Measurements from ENCODE around the gene AHSP.
"Not testable (repeated sequence)": the region's sequence is repeated elsewhere in the genome, so short reads cannot be mapped to it uniquely, and the experiment has no call there.

The AHSP gene

DNA sequence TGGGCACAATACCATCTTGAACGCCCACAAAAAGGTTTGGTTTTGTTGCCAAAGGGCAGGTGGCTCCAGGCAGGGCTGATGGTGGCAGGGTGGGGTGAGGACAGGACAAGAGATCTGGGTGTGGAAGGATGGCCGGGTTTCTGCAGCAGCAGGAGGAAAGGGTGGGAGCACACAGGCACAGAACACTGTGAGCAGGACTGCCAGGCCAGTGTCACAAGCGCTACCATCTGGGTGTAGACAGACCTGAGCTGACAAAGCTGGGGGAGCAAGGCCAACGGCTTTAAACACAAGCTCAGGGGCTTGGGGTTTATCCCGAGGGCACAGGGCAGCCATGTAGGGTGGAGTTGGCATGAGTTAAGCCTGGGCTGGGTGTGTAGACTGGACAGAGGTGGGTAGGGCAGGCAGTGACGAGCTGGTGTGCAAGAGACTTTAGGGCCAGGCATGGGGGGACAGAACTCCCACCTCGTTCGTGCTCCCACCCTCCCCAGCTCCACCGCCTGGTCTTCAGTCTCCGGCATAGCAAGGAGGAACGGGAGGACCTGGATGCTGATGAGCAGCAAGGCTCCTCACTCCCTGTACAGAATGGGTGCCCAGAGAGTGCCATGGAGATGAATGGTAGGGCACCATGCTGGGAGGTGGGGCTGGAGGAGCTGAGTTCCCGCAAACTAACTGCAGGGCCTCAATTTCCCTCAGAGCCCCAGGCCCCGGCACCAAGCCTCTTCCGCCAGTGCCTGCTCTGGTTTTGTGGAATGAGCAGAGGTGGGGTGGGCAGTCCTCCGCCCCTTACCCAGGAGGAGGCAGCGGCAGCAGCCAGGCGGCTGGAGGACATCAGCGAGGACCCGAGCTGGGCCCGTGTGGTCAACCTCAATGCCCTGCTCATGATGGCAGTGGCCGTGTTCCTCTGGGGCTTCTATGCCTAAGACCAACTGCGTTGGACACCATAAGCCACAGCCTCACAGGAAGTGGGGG lies 37.8 kb upstream of the AHSP start:
- DNase-seq (ENCODE audit: insufficient read length, low spot score) (no peak), FAIRE-seq (no peak)
- no peak for TF ChIP-seq POLR2A (IDR thresholded peaks at IDR 0.05; ENCODE audit: low read depth, low read length)

DNA sequence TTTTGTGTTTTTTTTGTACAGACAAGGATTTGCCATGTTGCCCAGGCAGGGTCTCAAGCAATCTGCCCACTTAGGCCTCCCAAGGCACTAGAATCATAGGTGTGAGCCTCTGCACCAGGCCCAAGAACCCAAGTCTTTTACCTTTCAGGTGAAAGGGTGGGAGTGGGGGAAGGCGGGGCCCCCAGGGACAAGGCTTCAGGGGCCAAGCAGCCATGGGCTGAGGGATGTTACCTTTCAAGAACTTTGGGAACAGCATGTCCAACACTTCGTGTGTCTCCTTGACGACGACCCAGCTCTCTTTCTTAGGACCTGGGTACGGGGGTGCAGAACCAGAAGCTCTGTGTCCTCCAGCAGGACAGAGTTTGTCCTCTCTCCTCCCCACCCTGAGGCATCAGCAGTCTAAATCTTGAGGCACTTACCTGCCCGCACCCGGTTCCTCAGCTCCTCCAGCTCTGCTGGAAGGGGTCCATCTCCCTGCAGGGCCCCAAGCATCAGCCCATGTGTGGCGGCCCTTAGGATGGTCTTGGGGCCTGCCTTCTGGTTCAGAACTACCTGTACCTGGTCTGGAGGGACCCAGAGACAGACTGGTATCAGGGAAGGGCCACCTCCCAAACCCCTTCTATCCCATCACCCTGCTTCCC lies 35.8 kb upstream of the AHSP start:
- TF ChIP-seq POLR2A (IDR thresholded peaks at IDR 0.05; ENCODE audit: low read depth, low read length): no peak
- DNase-seq (ENCODE audit: insufficient read length, low spot score) (no peak), FAIRE-seq (no peak)

DNA sequence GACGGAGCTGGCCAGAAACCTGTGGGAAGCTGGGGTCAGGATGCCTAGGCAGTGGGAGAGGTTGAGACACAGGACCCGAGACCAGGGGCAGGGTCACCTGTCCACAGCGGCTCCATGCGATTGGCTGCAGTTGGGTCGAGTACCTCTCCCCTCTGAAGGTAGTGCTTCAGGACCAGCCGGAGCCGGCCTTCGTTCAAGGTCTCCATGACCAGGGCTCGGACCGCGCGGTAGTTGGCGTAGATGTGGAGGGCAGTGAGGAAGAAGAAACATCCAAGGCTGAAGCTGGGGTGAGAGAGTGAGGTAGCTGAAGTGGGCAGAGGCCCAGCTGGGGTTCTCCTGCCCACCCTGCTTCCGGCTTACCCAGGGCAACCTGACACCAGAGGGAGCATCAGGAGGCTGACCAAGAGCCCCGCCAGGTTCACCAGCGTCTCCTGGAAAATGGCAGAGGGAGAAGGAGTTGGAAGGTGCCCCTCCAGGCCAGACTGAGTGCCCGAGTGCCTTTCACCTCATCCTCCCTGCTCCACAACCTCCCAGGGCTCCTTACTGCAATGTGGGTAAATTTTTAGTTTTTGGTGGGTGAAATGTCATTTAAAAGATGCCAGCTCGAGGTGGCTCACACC lies 34.1 kb upstream of the AHSP start:
- FAIRE-seq (no peak), DNase-seq (ENCODE audit: insufficient read length, low spot score) (no peak)
- TF ChIP-seq POLR2A (IDR thresholded peaks at IDR 0.05; ENCODE audit: low read depth, low read length): no peak

DNA sequence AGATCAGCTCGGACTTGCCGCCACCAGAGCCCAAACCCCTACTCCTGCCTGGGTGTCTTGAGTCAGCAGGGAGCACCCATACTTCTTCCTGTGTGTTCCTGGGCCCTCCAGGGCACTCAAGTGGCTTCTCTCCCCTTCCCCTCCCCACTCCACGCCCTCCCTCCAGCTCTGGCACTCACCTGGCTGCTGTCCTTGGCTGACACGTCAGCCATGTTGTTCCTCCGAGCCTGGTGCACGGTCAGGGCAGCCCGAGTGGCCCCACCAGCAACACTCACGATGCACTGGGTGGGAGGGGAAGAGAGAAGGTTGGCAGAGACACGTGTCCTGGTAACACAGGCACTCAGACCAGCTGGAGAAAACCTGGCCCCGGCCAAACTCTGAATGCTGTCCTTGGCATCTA lies 31.0 kb upstream of the AHSP start:
- no peak for TF ChIP-seq POLR2A (IDR thresholded peaks at IDR 0.05; ENCODE audit: low read depth, low read length)
- DNase-seq (ENCODE audit: insufficient read length, low spot score): no peak
- FAIRE-seq: no peak

- no peak for TF ChIP-seq POLR2A (IDR thresholded peaks at IDR 0.05; ENCODE audit: low read depth, low read length)
- no peak for DNase-seq (ENCODE audit: insufficient read length, low spot score)
- FAIRE-seq: no peak
Observed at GRCh38 chr16:31498493-31498892, 29.2 kb upstream of the AHSP start.

- no peak for TF ChIP-seq POLR2A (IDR thresholded peaks at IDR 0.05; ENCODE audit: low read depth, low read length)
- FAIRE-seq (no peak), DNase-seq (ENCODE audit: insufficient read length, low spot score) (no peak)
Observed at GRCh38 chr16:31499928-31500327, 27.8 kb upstream of the AHSP start.

- no peak for TF ChIP-seq POLR2A (IDR thresholded peaks at IDR 0.05; ENCODE audit: low read depth, low read length)
- no peak for DNase-seq (ENCODE audit: insufficient read length, low spot score)
- no peak for FAIRE-seq
Observed at GRCh38 chr16:31501226-31501965, 26.3 kb upstream of the AHSP start.

GRCh38 chr16:31501966-31502348 lies 25.7 kb upstream of the AHSP start:
- no peak for TF ChIP-seq POLR2A (IDR thresholded peaks at IDR 0.05; ENCODE audit: low read depth, low read length)
- DNase-seq (ENCODE audit: insufficient read length, low spot score): no peak
- FAIRE-seq: no peak

DNA sequence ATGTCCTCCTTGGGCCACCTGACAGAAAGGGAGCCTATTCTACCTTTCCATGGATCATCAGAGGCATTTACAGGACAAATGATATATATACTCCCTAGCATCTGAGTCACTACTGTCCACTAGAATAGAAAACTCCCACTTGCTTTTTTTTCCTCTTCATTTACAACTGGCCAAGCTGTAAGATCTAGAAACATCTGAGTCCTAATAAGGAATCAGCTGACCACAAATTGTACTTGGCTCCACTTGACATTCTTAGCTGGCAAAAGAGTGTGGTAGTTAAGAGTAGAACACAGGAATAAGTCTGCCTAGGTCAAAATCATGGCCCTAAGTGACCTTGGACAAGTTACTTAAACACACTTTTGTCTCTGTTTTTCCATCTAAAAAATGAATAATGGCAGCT lies 24.7 kb upstream of the AHSP start:
- DNase-seq (ENCODE audit: insufficient read length, low spot score): no peak
- no peak for TF ChIP-seq POLR2A (IDR thresholded peaks at IDR 0.05; ENCODE audit: low read depth, low read length)
- FAIRE-seq: no peak

- DNase-seq (ENCODE audit: insufficient read length, low spot score); FAIRE-seq: not testable (repeated sequence)
Observed at GRCh38 chr16:31503555-31503954, 24.1 kb upstream of the AHSP start.

DNA sequence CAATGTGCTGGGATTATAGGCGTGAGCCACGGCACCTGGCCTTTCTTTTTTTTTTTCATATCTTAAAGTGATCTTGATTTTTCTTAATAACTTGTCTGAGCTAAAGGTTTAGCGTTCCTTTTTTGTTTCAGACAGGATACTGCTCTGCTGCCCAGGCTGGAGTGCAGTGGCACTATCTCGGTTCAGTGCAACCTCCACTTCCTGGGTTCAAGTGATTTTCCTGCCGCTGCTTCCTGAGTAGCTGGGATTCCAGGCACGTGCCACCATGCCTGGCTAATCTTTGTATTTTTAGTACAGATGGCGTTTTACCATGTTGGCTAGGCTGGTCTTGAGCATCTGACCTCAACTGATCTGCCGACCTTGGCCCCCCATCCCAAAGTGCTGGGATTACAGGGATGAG lies 23.5 kb upstream of the AHSP start:
- no peak for DNase-seq (ENCODE audit: insufficient read length, low spot score)
- FAIRE-seq: no peak
- TF ChIP-seq POLR2A (IDR thresholded peaks at IDR 0.05; ENCODE audit: low read depth, low read length): no peak

GRCh38 chr16:31505483-31505882 lies 22.2 kb upstream of the AHSP start:
- FAIRE-seq: no peak
- no peak for DNase-seq (ENCODE audit: insufficient read length, low spot score)
- no peak for TF ChIP-seq POLR2A (IDR thresholded peaks at IDR 0.05; ENCODE audit: low read depth, low read length)

DNA sequence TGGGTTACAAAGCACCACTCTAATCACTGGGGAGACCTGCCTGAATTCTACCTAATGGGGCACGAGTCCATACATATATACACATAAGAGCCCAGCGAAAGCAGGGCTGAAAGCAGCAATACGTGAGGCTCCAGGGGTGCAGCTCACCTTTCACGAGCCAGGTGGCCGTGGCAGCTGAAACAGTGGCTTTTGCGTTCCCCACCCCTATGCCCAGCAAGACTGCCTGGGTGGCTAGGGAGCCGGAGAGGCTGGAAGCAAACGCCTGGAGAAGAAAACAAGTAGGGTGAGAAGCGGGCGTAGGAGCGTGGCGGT lies 20.1 kb upstream of the AHSP start:
- no peak for FAIRE-seq
- no peak for DNase-seq (ENCODE audit: insufficient read length, low spot score)
- TF ChIP-seq POLR2A (IDR thresholded peaks at IDR 0.05; ENCODE audit: low read depth, low read length): no peak

Measured in H54 (cell line).